Gastroesophageal sphincter (tissue), 4 donors: Measurements from ENCODE around the gene WDR83. TPM values are rescaled to one million over a fixed set of nuclear protein-coding genes. Genes with fewer than 3 reads are reported as not detected.
"Not testable (repeated sequence)": the region's sequence is repeated elsewhere in the genome, so short reads cannot be mapped to it uniquely, and the experiment has no call there.

Source experiments
- ATAC-seq: fragments of 150-250 bp; one replicate; pipeline ENCODE4 v1.9.1; 2016; ENCODE audit warnings: mild to moderate bottlenecking, moderate library complexity
- H3K27ac ChIP-seq, 4 donors: fragments of 200-600 bp; sonication (generic) in 3 of 4; 1 replicate in 3 of 4; 2 replicates in 1 of 4; pipeline ENCODE4 v1.5.1; 2016 to 2019
- H3K27me3 ChIP-seq: fragments of 200-600 bp; sonication (generic); one replicate; pipeline ENCODE4 v1.5.1; 2019
- H3K36me3 ChIP-seq, 2 donors: fragments of 200-600 bp; sonication (generic); one replicate each; pipeline ENCODE4 v1.5.1; 2019; ENCODE audit warnings: control low read depth in 1 of 2
- H3K4me1 ChIP-seq, 3 donors: fragments of 200-600 bp; sonication (generic); 1 replicate in 2 of 3; 2 replicates in 1 of 3; pipeline ENCODE4 v1.5.1; 2016 to 2019; ENCODE audit warnings: control low read depth in 2 of 3
- H3K4me3 ChIP-seq, 2 donors: fragments of 200-600 bp; sonication (generic); one replicate each; pipeline ENCODE4 v1.5.1; 2019; ENCODE audit warnings: mild to moderate bottlenecking in 1 of 2, moderate library complexity in 1 of 2
- H3K9me3 ChIP-seq, 3 donors: fragments of 200-600 bp; sonication (generic); one replicate each; pipeline ENCODE4 v1.5.1; 2017 to 2019; ENCODE audit warnings: control low read depth in 2 of 3
- EP300 ChIP-seq: sonication (generic); formaldehyde crosslinking; IDR thresholded peaks from one replicate; pipeline ENCODE4 v1.6.1; 2017; ENCODE audit warnings: antibody characterized with exemption, mild to moderate bottlenecking
- POLR2A ChIP-seq, 2 donors: fragments of 450-650 bp; IDR thresholded peaks; one replicate each; pipeline ENCODE4 v1.6.1; 2017; ENCODE audit warnings: antibody characterized with exemption in 2 of 2, mild to moderate bottlenecking in 2 of 2, moderate library complexity in 1 of 2
- POLR2AphosphoS5 ChIP-seq: sonication (generic); formaldehyde crosslinking; IDR thresholded peaks from one replicate; pipeline ENCODE4 v1.6.1; 2017; ENCODE audit warnings: antibody characterized with exemption
- WGBS, 2 donors: methylation state at CpG; one replicate each; pipeline ENCODE4 v1.1.5; 2018; ENCODE audit warnings: low coverage in 1 of 2; 5-methylcytosine and 5-hydroxymethylcytosine counted together
- total RNA-seq, 4 donors: library from RNA; depleted of rRNA; stranded (reverse); fragments of >200 nt; gene quantifications; one replicate each; pipeline ENCODE4 v1.1.0, GENCODE V29; 2016
- TF ChIP-seq, protein P1 (sequence below), 4 experiments: fragments of 200-600 bp in 2 of 4; fragments of 450-650 bp in 2 of 4; sonication (generic) in 1 of 4; IDR thresholded peaks; one replicate each; pipeline ENCODE4 v1.5.1; 2017 to 2019; ENCODE audit warnings: antibody characterized with exemption in 4 of 4, mild to moderate bottlenecking in 2 of 4, moderate library complexity in 2 of 4

The WDR83 gene
- total RNA-seq, 4 donors from 2014 or later, result 8.8 to 19.8 (median 15.5) TPM

DNA sequence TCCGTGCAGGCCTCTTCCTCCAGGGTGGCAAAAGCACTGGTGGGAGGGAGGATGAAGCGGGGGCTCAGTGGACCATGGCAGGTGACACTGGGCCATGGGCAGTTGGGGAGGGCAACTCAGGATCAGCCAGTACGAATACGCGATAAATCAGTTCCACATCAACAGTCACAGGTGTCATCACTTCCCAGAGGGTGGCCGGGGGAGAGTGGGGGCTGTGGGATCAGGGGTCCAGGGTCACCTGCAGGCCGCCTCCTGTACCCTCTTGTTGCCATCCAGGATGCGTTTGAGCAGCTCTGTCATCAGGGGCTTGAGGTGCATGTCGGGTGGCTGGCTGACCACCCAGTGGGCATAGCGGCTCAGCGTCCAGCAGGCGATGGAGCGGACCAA, 39.7 kb downstream of the WDR83 start:
- H3K4me1 ChIP-seq, result no peaks in the 10 kb centered on the region
- TF ChIP-seq POLR2A (IDR thresholded peaks at IDR 0.05) (no peak), POLR2AphosphoS5 (no peak), EP300 (no peak)
- TF ChIP-seq, protein P1, sequence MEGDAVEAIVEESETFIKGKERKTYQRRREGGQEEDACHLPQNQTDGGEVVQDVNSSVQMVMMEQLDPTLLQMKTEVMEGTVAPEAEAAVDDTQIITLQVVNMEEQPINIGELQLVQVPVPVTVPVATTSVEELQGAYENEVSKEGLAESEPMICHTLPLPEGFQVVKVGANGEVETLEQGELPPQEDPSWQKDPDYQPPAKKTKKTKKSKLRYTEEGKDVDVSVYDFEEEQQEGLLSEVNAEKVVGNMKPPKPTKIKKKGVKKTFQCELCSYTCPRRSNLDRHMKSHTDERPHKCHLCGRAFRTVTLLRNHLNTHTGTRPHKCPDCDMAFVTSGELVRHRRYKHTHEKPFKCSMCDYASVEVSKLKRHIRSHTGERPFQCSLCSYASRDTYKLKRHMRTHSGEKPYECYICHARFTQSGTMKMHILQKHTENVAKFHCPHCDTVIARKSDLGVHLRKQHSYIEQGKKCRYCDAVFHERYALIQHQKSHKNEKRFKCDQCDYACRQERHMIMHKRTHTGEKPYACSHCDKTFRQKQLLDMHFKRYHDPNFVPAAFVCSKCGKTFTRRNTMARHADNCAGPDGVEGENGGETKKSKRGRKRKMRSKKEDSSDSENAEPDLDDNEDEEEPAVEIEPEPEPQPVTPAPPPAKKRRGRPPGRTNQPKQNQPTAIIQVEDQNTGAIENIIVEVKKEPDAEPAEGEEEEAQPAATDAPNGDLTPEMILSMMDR (IDR thresholded peaks at IDR 0.05), result no peak
- 80% methylated on average over 1 of the region's 13 CpGs; no CpG with 5 or more reads in 1 of the 2 donors for WGBS, 2 donors
- peaks cover 0 to 100% of the 10 kb centered on the region in 2 donors for H3K36me3 ChIP-seq
- H3K27me3 ChIP-seq, result no peaks in the 10 kb centered on the region
- H3K9me3 ChIP-seq, result no peaks in the 10 kb centered on the region
- no peak overlapping the region for H3K4me3 ChIP-seq
- no peak overlapping the region for H3K27ac ChIP-seq
- ATAC-seq, result no peak

DNA sequence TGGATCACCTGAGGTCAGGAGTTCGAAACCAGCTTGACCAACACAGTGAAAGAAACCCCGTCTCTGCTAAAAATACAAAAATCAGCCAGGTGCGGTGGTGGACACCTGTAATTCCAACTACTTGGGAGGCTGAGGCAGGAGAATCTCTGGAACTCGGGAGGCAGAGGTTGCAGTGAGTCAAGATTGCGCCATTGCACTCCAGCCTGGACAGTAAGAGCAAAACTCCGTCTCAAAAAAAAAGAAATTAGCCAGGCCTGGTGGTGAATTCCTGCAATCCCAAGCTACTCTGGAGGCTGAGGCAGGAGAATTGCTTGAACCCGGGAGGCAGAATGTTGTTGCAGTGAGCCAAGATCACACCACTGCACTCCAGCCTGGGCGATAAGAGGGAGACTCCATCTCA, 42.0 kb downstream of the WDR83 start:
- Histone ChIP-seq H3K4me3 (no peak overlapping the region), H3K4me1 (no peaks in the 10 kb centered on the region), H3K36me3 (peaks cover 0 to 97% of the 10 kb centered on the region in 2 donors), H3K9me3 (no peaks in the 10 kb centered on the region), H3K27me3 (no peaks in the 10 kb centered on the region), H3K27ac (no peak overlapping the region)
- no peak for ATAC-seq
- TF ChIP-seq, protein P1 (IDR thresholded peaks at IDR 0.05), result no peak
- TF ChIP-seq EP300, result no peak
- no peak for TF ChIP-seq POLR2A (IDR thresholded peaks at IDR 0.05)
- no peak for TF ChIP-seq POLR2AphosphoS5
- 90 to 93% methylated on average over 2 to 3 of the region's 8 CpGs for WGBS, 2 donors

DNA sequence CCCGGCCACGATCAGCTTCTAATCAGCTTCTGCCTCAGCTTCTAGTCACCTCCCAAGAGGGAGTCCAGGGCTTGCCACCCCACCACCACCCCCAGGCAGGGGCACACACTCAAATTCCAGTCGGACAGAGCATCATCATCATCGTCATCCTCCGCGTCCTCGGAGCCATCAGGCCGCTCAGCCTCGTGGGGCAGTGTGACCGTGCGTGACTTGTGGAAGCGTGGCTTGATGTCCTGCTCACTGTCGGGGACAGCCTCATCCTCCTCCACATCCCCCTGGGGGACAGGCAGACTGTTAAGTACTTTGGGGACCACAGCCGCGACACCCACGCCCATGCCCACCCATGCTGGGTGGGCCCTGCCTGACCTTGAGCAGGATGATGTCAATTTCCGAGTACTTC, 44.6 kb downstream of the WDR83 start:
- Histone ChIP-seq H3K27ac (no peak overlapping the region), H3K27me3 (no peaks in the 10 kb centered on the region), H3K9me3 (no peaks in the 10 kb centered on the region), H3K4me1 (peaks cover 0 to 8% (median 0%) of the 10 kb centered on the region in 3 donors), H3K4me3 (no peak overlapping the region), H3K36me3 (peaks cover 0 to 97% of the 10 kb centered on the region in 2 donors)
- ATAC-seq, result no peak
- 74% methylated on average over 3 of the region's 17 CpGs; no CpG with 5 or more reads in 1 of the 2 donors for WGBS, 2 donors
- TF ChIP-seq, protein P1 (IDR thresholded peaks at IDR 0.05), result no peak
- TF ChIP-seq POLR2AphosphoS5 (no peak), EP300 (no peak), POLR2A (IDR thresholded peaks at IDR 0.05) (no peak)

DNA sequence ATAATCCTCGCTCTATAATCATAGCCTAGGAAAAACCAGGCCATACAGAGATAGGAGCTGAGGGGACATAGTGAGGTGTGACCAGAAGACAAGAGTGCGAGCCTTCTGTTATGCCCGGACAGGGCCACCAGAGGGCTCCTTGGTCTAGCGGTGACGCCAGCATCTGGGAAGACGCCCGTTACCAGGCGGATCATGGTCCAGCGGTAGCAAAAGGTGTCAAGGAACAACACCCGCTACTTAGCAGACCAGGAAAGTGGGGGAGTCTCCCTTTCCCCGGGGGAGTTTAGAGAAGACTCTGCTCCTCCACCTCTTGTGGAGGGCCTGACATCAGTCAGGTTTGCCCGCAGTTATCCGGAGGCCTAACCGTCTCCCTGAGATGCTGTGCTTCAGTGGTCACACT, 45.5 kb downstream of the WDR83 start:
- TF ChIP-seq, protein P1 (IDR thresholded peaks at IDR 0.05), result peak in 3 of 4 experiments; percentile 35 to 39 (median 37)
- 91 to 95% methylated on average over 3 to 4 of the region's 14 CpGs for WGBS, 2 donors
- H3K36me3 ChIP-seq, result peaks cover 0 to 97% of the 10 kb centered on the region in 2 donors

DNA sequence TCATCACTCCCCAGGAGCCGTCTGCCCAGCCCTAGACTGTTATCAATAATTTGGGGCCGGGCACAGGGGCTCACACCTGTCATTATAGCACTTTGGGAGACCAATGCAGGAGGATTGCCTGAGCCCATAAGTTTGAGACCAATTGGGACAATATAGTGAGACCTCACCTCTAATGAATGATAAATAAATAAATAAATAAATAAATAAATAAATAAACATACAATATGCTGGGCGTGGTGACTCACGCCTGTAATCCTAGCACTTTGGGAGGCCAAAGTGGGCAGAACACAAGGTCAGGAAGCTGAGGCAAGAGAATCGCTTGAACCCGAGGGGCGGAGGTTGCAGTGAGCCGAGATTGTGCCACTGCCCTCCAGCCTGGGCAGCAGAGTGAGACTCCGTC, 46.7 kb downstream of the WDR83 start:
- peaks cover 0 to 97% of the 10 kb centered on the region in 2 donors for H3K36me3 ChIP-seq
- not testable (repeated sequence) for H3K4me3 ChIP-seq, H3K27me3 ChIP-seq, ATAC-seq, H3K9me3 ChIP-seq, H3K27ac ChIP-seq
- H3K4me1 ChIP-seq, result peaks cover 0 to 21% (median 0%) of the 10 kb centered on the region in 3 donors
- 86 to 90% methylated on average over 6 to 7 of the region's 9 CpGs for WGBS, 2 donors

More for the DNA sequence above, 45.5 kb downstream of the WDR83 start:
- H3K4me3 ChIP-seq, H3K27me3 ChIP-seq, ATAC-seq, H3K9me3 ChIP-seq: not testable (repeated sequence)
- Histone ChIP-seq H3K4me1 (peaks cover 0 to 16% (median 0%) of the 10 kb centered on the region in 3 donors), H3K27ac (peak overlapping the region in 1 of 4 donors; percentile 17)
